ES-I3 (cell line): ENCODE measurements around the gene FBLN2.
A peak's percentile ranks its signal among the peaks of the same experiment; 100 is the strongest.
"Not testable (repeated sequence)": the region's sequence is repeated elsewhere in the genome, so short reads cannot be mapped to it uniquely, and the experiment has no call there.

Experiments
- H3K36me3 ChIP-seq: 2 replicates; pipeline ENCODE4 v1.6.1; 2013; ENCODE audit warnings: mild to moderate bottlenecking, low read length, control low read depth, moderate library complexity; ENCODE audit not compliant: insufficient read depth
- H3K4me1 ChIP-seq: 2 replicates; pipeline ENCODE4 v1.6.1; 2013; ENCODE audit warnings: mild to moderate bottlenecking, control low read depth, low read length; ENCODE audit not compliant: insufficient read depth
- H3K9ac ChIP-seq: 2 replicates; pipeline ENCODE4 v1.6.1; 2013; ENCODE audit warnings: low read depth, mild to moderate bottlenecking, low read length, moderate library complexity
- H3K9me3 ChIP-seq: 2 replicates; pipeline ENCODE4 v1.6.1; 2013; ENCODE audit warnings: mild to moderate bottlenecking, low read length, moderate library complexity; ENCODE audit not compliant: control insufficient read depth, insufficient read depth

Gene FBLN2

DNA sequence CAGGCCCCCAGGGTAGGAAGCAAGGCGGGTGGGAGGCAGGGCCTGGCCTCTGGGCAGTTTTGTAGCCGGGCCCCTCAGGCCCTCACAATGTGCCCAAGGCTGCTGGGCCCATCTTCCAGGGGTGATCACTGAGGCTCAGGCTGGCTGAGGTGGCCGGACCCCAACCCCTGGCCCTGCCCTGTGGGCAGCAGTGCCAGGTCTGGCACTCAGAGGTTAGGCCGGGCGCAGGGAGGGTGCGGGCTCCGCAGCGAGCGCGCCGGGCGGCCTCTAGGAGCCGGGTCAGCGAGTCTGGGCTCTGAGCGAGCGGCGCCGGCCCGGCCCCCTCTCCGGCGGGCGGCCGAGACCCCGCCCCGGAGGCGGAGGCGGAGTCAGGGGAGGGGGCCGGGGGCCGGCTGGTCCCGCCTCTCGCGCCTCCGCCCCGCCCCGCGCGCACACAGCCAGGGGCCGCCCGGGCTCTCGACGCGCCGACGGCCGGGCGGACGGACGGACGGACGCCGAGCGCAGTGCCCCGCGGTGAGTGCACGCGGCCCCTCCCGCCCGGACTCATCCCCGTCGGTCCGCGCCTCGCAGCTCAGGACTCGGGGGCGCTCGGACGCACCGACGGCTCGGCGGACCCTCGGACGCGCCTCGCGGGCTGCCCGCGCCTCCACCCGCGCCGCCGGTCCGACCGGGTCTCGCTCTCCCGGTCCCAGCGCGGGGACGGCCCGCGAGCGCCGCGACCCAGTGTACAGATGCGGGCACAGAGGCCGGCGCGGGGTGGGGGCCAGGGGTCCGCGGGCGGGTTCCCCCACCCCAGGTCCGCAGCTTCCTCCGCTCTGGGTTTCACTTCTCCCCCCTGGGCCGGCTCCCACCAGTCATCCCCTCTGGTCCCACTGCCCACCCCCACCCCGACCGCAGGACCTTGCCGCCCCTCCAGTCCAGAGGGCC, at the start of gene FBLN2:
TSS of gene FBLN2 (plus strand) at position 430 of the 927 bp plus-strand sequence. CDS start 21,231 bp downstream, outside the sequence.
- peaks cover 7% of the 10 kb centered on the region; the same call in 1 of the 2 replicates for H3K4me1 ChIP-seq
- no peaks in the 10 kb centered on the region for H3K36me3 ChIP-seq
- peak within 1 kb of the TSS; percentile 58; the same call in 1 of the 2 replicates for H3K9ac ChIP-seq
- H3K9me3 ChIP-seq = no peaks in the 10 kb centered on the region

DNA sequence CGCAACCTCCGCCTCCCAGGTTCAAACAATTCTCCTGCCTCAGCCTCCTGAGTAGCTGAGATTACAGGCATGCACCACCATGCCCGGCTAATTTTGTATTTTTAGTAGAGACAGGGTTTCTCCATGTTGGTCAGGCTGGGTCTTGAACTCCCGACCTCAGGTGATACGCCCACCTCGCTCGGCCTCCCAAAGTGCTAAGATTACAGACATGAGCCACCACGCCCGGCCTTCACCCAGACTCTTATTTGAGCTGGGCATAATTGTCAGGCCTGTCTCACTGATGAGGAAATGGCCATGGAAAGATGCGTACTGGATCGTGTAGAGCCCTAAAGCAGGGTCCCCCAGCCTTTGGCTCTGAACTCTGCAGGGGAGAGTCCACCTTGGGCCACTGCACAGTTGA, 49.7 kb upstream of the FBLN2 start:
- not testable (repeated sequence) for H3K4me1 ChIP-seq, H3K9me3 ChIP-seq

DNA sequence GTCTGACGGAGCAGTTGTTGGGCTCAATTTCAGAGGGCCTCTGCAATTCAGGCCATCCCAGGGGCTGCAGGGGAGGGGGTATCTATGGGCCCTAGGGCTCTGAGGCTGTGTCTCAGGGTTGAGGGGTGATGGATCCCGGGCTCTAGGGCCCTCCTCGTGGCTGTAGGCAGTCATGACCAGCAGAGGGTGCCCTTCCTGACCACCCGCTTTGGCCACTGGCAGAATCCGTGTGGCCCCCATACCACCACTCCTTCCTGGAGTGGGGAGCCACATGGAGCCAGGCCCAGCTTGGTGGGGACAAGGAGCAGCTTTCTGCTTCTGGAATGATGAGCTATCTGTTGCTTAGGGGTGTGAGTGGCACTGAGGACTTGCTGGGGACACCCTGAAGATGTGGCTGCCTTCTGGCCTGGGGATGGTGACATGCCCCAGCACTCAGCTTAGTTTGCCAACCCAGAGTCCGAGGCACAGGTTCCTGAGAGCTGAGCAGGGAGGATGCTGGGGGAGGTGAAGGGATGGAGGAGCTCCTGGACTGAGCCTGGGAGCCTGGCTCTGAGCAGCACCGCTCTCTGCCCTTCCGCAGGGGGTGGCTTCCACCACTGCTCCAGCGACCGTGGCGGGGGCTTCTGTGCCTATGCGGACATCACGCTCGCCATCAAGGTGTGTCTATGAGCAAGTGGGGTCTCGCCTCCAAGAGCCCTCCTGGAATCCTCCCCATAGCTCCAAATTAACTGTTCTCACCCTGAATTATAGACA, 48.6 kb upstream of the FBLN2 start:
- Histone ChIP-seq H3K9ac (no peak overlapping the region), H3K9me3 (no peaks in the 10 kb centered on the region), H3K36me3 (no peaks in the 10 kb centered on the region), H3K4me1 (peaks cover 6% of the 10 kb centered on the region; the same call in 1 of the 2 replicates)

More for the DNA sequence above, 49.7 kb upstream of the FBLN2 start:
- H3K36me3 ChIP-seq, H3K9ac ChIP-seq: not testable (repeated sequence)

DNA sequence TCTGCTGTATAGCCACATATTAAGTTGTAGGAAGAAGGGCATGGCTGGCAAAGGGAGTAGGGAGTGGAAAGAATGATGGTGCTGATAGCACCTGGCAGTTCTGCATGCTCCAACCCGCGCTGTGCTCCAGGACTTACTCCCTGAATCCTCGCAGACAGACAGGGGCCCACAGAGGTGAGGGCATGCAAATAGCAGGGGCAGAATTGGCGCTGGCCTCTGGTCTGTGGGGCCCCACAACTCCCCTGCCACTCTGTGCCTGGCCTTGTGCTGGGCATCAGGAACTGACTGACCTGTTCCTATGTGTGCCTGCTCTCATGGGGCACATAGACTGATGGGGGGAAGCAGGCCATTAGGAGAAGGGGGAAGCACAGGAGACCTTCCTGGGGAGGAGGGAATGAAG, 47.9 kb upstream of the FBLN2 start:
- Histone ChIP-seq H3K4me1 (peaks cover 6% of the 10 kb centered on the region; the same call in 1 of the 2 replicates), H3K36me3 (no peaks in the 10 kb centered on the region), H3K9me3 (no peaks in the 10 kb centered on the region), H3K9ac (no peak overlapping the region)

DNA sequence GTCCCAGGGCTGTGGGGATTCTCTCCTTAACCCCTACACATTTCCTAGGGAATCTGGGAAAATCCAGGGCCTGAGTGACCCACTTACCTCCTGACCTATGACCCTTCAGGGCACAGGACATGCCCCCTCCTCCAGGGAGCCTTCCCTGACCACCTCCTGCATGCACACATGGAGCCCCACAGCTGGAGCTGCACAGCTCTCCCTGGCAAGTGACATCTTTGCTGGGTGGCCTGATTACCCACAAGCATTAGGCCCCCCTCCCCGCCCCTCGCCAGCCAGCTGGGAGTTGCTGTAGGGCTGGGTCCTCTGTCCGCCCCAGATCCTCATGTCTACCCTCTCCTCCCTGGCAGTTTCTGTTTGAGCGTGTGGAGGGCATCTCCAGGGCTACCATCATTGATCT, 47.4 kb upstream of the FBLN2 start:
- Histone ChIP-seq H3K4me1 (peaks cover 5% of the 10 kb centered on the region; the same call in 1 of the 2 replicates), H3K9me3 (no peaks in the 10 kb centered on the region), H3K9ac (no peak overlapping the region), H3K36me3 (no peaks in the 10 kb centered on the region)

DNA sequence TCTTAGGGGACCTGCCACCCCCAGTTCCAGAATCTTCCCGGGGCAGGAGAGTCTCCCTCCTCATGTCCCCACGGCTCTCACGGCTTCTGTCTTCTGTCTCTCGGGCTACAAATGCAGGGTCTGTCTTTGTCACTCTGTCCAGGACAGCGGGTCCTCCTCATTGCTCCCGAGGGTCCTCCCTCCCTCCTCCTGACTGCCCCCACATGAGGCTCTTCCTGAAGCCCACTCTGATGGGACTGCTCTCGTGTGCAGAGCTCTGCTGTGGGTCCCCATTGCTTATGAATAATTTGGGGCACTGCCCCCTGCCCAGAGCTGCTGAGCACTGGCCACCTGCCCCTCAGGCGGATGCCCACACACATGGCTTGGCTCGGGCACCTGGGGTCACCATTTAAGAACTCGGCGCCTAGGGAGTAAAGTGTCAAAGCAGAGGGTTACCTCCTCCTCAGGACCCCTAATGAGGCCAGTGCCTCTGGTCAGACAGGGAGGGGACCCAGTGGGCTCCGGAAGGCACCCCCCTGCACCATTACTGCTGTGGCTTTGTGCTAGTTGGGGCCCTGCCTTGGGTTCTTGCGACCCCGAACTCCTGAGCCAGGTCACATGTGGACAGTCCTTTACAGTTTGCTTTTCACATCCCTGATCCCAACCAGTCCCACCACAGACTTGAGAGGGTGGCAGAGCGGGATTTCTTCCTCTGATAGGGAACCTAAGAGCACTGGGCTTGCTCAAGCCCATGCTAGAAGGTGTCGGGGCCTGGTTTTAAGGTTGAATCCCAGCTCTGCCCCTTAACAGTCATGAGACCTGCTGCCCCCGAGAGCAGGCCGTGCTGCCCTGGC, 46.8 kb upstream of the FBLN2 start:
- Histone ChIP-seq H3K36me3 (no peaks in the 10 kb centered on the region), H3K9ac (no peak overlapping the region), H3K4me1 (no peaks in the 10 kb centered on the region), H3K9me3 (no peaks in the 10 kb centered on the region)

DNA sequence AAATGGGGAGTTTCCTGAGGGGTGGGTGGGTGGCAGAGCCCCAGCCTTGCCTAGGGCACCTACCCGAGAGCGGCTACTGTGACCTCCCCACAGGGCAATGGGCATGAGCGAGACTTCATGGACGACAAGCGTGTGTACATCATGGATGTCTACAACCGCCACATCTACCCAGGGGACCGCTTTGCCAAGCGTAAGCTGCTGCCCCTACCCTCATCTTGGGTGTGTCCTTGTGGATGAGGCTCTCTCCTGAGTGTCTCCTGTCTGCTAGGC, 46.2 kb upstream of the FBLN2 start:
- H3K4me1 ChIP-seq = peaks cover 5% of the 10 kb centered on the region; the same call in 1 of the 2 replicates
- no peaks in the 10 kb centered on the region for H3K9me3 ChIP-seq
- H3K9ac ChIP-seq = no peak overlapping the region
- H3K36me3 ChIP-seq = no peaks in the 10 kb centered on the region

DNA sequence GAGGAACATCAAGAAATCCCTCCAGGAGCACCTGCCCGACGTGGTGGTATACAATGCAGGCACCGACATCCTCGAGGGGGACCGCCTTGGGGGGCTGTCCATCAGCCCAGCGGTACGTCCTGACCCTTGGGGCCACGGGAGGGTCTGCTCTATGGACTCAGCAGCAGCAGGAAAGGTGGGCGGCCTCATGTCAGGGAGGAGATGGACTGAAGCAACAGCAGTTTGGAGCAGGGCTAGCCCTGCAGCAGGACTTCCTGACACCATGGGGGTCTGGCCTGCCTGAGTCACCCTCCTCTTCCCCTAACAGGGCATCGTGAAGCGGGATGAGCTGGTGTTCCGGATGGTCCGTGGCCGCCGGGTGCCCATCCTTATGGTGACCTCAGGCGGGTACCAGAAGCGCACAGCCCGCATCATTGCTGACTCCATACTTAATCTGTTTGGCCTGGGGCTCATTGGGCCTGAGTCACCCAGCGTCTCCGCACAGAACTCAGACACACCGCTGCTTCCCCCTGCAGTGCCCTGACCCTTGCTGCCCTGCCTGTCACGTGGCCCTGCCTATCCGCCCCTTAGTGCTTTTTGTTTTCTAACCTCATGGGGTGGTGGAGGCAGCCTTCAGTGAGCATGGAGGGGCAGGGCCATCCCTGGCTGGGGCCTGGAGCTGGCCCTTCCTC, 44.6 kb upstream of the FBLN2 start:
- peaks cover 12% of the 10 kb centered on the region; the same call in 1 of the 2 replicates for H3K4me1 ChIP-seq
- H3K9ac ChIP-seq = no peak overlapping the region
- H3K36me3 ChIP-seq = no peaks in the 10 kb centered on the region

DNA sequence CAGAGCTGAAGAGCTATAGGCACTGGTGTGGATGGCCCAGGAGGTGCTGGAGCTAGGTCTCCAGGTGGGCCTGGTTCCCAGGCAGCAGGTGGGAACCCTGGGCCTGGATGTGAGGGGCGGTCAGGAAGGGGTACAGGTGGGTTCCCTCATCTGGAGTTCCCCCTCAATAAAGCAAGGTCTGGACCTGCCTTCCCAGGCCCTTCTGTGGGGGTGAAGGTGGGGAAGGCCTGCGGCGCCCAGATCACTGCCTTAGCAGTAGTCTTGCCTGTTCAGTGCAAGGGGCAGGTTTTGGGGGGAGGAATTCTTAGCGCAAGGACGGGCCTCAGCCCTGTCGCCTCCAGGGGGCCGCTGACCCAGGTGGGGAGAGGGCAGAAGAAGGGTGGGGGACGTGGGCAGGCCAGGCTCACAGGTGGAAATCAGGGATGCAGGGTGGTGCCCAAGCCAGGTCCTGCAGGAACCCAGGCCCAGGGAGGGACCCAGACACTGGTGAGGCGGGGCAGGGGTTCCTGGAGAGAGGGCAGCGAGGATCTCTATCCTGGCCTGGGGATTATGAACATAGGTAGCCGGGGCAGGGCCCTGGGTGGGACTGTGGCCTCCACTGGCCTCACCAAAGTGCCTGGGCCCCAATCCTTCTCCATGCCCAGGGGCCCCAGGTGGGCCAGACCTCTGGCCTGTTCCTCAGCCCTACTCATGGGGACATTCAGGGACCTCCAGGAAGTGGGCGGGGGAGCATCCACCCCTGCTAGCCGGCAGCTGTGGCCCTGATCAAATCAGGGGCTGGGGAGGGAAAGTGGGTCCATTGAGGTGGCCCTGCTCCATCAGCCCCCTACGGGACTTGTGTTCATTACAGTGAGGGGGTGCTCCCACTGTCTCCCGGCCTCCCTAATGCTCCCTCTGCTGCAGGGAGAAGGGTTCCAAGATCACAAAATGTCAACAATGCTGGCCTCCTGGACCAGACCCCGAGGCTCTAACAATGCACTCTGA, 43.5 kb upstream of the FBLN2 start:
- Histone ChIP-seq H3K9me3 (no peaks in the 10 kb centered on the region), H3K4me1 (peaks cover 12% of the 10 kb centered on the region; the same call in 1 of the 2 replicates), H3K36me3 (no peaks in the 10 kb centered on the region), H3K9ac (no peak overlapping the region)

More for the DNA sequence above, 44.6 kb upstream of the FBLN2 start:
- H3K9me3 ChIP-seq = no peaks in the 10 kb centered on the region

DNA sequence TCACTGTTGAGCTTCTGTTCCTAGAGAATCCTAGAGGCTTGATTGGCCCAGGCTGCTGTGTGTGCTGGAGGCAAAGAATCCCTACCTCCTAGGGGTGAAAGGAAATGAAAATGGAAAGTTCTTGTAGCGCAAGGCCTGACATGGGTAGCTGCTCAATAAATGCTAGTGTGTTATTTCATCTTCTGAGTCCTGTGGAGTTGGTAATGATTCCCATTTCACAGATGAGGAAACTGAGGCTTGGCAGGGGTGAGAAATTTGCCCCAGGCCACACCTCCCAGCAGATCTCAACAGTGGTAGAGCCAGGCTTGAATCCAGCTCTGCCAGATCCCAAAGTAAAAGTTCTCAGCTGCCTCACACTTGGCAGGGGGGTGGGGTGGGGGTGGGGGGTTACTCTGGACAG, 42.7 kb upstream of the FBLN2 start:
- Histone ChIP-seq H3K9me3 (no peaks in the 10 kb centered on the region), H3K4me1 (peaks cover 12% of the 10 kb centered on the region; the same call in 1 of the 2 replicates), H3K36me3 (no peaks in the 10 kb centered on the region), H3K9ac (no peak overlapping the region)

DNA sequence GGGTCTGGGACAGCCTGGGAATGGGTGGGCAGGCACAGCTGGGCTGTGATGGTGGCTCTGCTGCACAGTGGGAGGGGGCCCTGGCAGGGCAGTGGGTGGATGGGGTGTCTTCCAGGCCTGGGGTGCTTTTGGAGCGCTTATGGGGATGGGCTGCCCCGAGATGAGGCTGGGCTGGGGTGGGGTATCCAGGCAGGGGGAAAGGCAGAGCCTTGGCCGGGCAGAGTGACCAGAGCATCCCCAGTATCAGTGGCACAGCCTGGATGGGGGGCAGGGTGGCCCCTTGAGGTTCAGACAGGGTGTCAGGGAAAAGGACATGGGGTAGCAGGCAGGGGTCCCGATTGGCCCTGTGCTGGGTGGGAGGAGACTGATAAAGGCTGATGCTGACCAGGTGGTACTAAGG, 42.2 kb upstream of the FBLN2 start:
- H3K9ac ChIP-seq = no peak overlapping the region
- H3K9me3 ChIP-seq = no peaks in the 10 kb centered on the region
- peaks cover 12% of the 10 kb centered on the region; the same call in 1 of the 2 replicates for H3K4me1 ChIP-seq
- no peaks in the 10 kb centered on the region for H3K36me3 ChIP-seq

DNA sequence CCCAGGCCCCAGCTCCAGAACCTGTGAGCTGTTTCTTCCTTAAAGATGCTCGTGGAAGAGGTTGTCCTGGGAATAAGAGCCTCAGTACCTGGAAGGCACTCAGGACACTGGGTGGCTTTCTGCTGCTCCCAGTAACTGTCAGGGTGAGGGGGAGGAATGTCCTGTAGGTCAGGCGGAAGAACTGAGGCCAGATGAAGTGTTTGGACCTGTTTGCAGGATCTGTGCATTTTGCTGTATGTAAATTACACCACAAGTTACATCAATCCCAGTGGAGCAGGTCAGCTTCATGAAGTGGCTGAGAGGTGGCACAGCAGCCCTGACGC, 41.7 kb upstream of the FBLN2 start:
- Histone ChIP-seq H3K36me3 (no peaks in the 10 kb centered on the region), H3K9ac (no peak overlapping the region), H3K4me1 (peaks cover 12% of the 10 kb centered on the region; the same call in 1 of the 2 replicates), H3K9me3 (no peaks in the 10 kb centered on the region)
